Activated CD8-positive, alpha-beta T cell treated with anti-CD3 and anti-CD28 coated beads for 36 hours (primary cell): Measurements from ENCODE around the gene ANGPT4. TPM values are rescaled to one million over a fixed set of nuclear protein-coding genes. Genes with fewer than 3 reads are reported as not detected.

ENCODE experiments used
- ATAC-seq: fragments of 200-7000 bp; cut with Tn5 transposase; one replicate; pipeline ENCODE4 v1.10.0; 2021; ENCODE audit warnings: mild to moderate bottlenecking, moderate library complexity
- CTCF ChIA-PET: fragments of 350-600 bp; sonication (Branson Sonifier 250); formaldehyde crosslinking; loops from one replicate; lab custom pipeline; 2021; ENCODE audit warnings: antibody characterized with exemption; lab: Charles Lee
- POLR2A ChIA-PET: fragments of 350-600 bp; sonication (Branson Sonifier 250); formaldehyde crosslinking; loops from one replicate; lab custom pipeline; 2021; ENCODE audit warnings: antibody characterized with exemption; lab: Charles Lee
- DNase-seq: peaks from one replicate; pipeline ENCODE4 v3.0.0-alpha.2; 2020
- H3K27ac Mint-ChIP-seq: one replicate; pipeline ENCODE4 v1.8.0; 2021; ENCODE audit warnings: mild to moderate bottlenecking, mixed read lengths
- H3K27me3 Mint-ChIP-seq: one replicate; pipeline ENCODE4 v1.8.0; 2021; ENCODE audit warnings: mixed read lengths
- H3K36me3 Mint-ChIP-seq: one replicate; pipeline ENCODE4 v1.8.0; 2021; ENCODE audit warnings: low read depth, mixed read lengths
- H3K4me1 Mint-ChIP-seq: one replicate; pipeline ENCODE4 v1.8.0; 2021; ENCODE audit warnings: low read depth, mixed read lengths
- H3K4me3 Mint-ChIP-seq: one replicate; pipeline ENCODE4 v1.8.0; 2021; ENCODE audit warnings: mild to moderate bottlenecking, moderate library complexity, mixed read lengths
- H3K9me3 Mint-ChIP-seq: one replicate; pipeline ENCODE4 v1.8.0; 2021; ENCODE audit warnings: mixed read lengths
- CTCF ChIP-seq: fragments of 200-600 bp; IDR thresholded peaks from one replicate; pipeline ENCODE4 v1.8.0; 2022; ENCODE audit warnings: antibody characterized with exemption, mild to moderate bottlenecking
- intact Hi-C: fragments of 100-400 bp; cut with micrococcal nuclease; formaldehyde crosslinking; loops from one replicate; pipeline ENCODE4 v1.10.0; 2022
- total RNA-seq, 2 experiments: library from RNA; stranded (reverse); gene quantifications; one replicate each; pipeline ENCODE4 v1.2.3, GENCODE V29; 2021

ANGPT4 gene
- total RNA-seq, 2 experiments from 2014 or later = not detected

- intact Hi-C loops = no loop called here
- ChIA-PET CTCF (interaction anchor here (1.4 to 1.9 kb wide), 2 partner anchors 65 to 67 kb away, joined by 5 to 7 read pairs; no protein-coding TSS in a partner anchor), POLR2A (no interaction called here)
- H3K27ac Mint-ChIP-seq = no peak overlapping the region
- no peak for ATAC-seq
- no peak for TF ChIP-seq CTCF
- peaks cover 7% of the 10 kb centered on the region for H3K27me3 Mint-ChIP-seq
- H3K4me1 Mint-ChIP-seq = peaks cover under 1% of the 10 kb centered on the region
- no peaks in the 10 kb centered on the region for H3K9me3 Mint-ChIP-seq
- H3K4me3 Mint-ChIP-seq = no peak overlapping the region
- no peaks in the 10 kb centered on the region for H3K36me3 Mint-ChIP-seq
- DNase-seq = no peak
These were observed 26.1 kb downstream of the ANGPT4 start for GRCh38 chr20:889932-890463.

GRCh38 chr20:889106-889505 is 27.0 kb downstream of the ANGPT4 start:
- Mint-ChIP-seq H3K27me3 (peaks cover 12% of the 10 kb centered on the region), H3K4me3 (no peak overlapping the region), H3K4me1 (peaks cover 2% of the 10 kb centered on the region), H3K36me3 (no peaks in the 10 kb centered on the region), H3K27ac (no peak overlapping the region), H3K9me3 (no peaks in the 10 kb centered on the region)
- ChIA-PET POLR2A (no interaction called here), CTCF (interaction anchor here (1.4 kb wide), 1 partner anchor 68 kb away, joined by 7 read pairs; no protein-coding TSS in a partner anchor)
- ATAC-seq = no peak
- no peak for DNase-seq
- TF ChIP-seq CTCF = no peak
- intact Hi-C loops = no loop called here

- no peak for ATAC-seq
- DNase-seq = no peak
- H3K4me1 Mint-ChIP-seq = peaks cover 2% of the 10 kb centered on the region
- H3K27me3 Mint-ChIP-seq = peaks cover 16% of the 10 kb centered on the region
- TF ChIP-seq CTCF = no peak
- ChIA-PET CTCF (interaction anchor here (0.8 kb wide), 1 partner anchor 32 kb away, joined by 4 read pairs; no protein-coding TSS in a partner anchor), POLR2A (no interaction called here)
- intact Hi-C loops = no loop called here
- H3K9me3 Mint-ChIP-seq = no peaks in the 10 kb centered on the region
- no peak overlapping the region for H3K27ac Mint-ChIP-seq
- no peak overlapping the region for H3K4me3 Mint-ChIP-seq
- H3K36me3 Mint-ChIP-seq = no peaks in the 10 kb centered on the region
These were observed 28.1 kb downstream of the ANGPT4 start for GRCh38 chr20:888057-888456.

GRCh38 chr20:887137-887536 is 29.0 kb downstream of the ANGPT4 start:
- POLR2A ChIA-PET = interaction anchor here (0.7 kb wide), 1 partner anchor 70 kb away, joined by 3 read pairs; no protein-coding TSS in a partner anchor
- Mint-ChIP-seq H3K36me3 (no peaks in the 10 kb centered on the region), H3K27me3 (peaks cover 16% of the 10 kb centered on the region), H3K4me1 (peaks cover 3% of the 10 kb centered on the region), H3K4me3 (no peak overlapping the region), H3K27ac (no peak overlapping the region), H3K9me3 (no peaks in the 10 kb centered on the region)
- no peak for DNase-seq
- intact Hi-C loops = no loop called here
- no peak for TF ChIP-seq CTCF
- CTCF ChIA-PET = interaction anchor here (0.8 kb wide), 2 partner anchors 31 to 68 kb away, joined by 3 to 4 read pairs; no protein-coding TSS in a partner anchor
- no peak for ATAC-seq
